D721Med (cell line): ENCODE results near the gene EPHA1.
A peak's percentile ranks its signal among the peaks of the same experiment; 100 is the strongest.
"Not testable (repeated sequence)": the region's sequence is repeated elsewhere in the genome, so short reads cannot be mapped to it uniquely, and the experiment has no call there.

ENCODE experiments used
- DNase-seq: peaks from one replicate; pipeline ENCODE4 v3.0.0; 2011; ENCODE audit warnings: low spot score; ENCODE audit not compliant: insufficient read length
- FAIRE-seq: peaks from 2 replicates; lab custom pipeline; 2011; peaks lifted over from hg19 to GRCh38; lab: Jason Lieb, UNC
- CTCF ChIP-seq: IDR thresholded peaks from 2 replicates; pipeline ENCODE4 v1.5.1; 2012; ENCODE audit warnings: mild to moderate bottlenecking, control low read depth; ENCODE audit not compliant: insufficient read depth; ENCODE audit errors: missing control alignments

EPHA1 gene

GRCh38 chr7:143418681-143419458 is 10.2 kb upstream of the EPHA1 start:
- DNase-seq (no peak), FAIRE-seq (no peak)
- no peak for TF ChIP-seq CTCF

- FAIRE-seq (no peak), DNase-seq (no peak)
- no peak for TF ChIP-seq CTCF
Measured at GRCh38 chr7:143417734-143418383, 9.2 kb upstream of the EPHA1 start.

GRCh38 chr7:143416565-143417149 is 8.0 kb upstream of the EPHA1 start:
- DNase-seq (no peak), FAIRE-seq (no peak)
- peak; percentile 63 for TF ChIP-seq CTCF

- FAIRE-seq (no peak), DNase-seq (no peak)
- TF ChIP-seq CTCF = no peak
Measured at GRCh38 chr7:143415742-143416397, 7.2 kb upstream of the EPHA1 start.

GRCh38 chr7:143415209-143415608 is 6.6 kb upstream of the EPHA1 start:
- not testable (repeated sequence) for DNase-seq, FAIRE-seq

- no peak for DNase-seq
- FAIRE-seq = no peak
- no peak for TF ChIP-seq CTCF
Measured at GRCh38 chr7:143413123-143413522, 4.5 kb upstream of the EPHA1 start.

- no peak for TF ChIP-seq CTCF
- no peak for DNase-seq
- FAIRE-seq = no peak
Measured at GRCh38 chr7:143411976-143412708, 3.5 kb upstream of the EPHA1 start.
